GM06990 (cell line): ENCODE results near the gene GASK1B.

ENCODE experiments used
- DNase-seq: peaks from one replicate; pipeline ENCODE4 v3.0.0-alpha.2; 2011; ENCODE audit not compliant: insufficient read length; ENCODE audit errors: extremely low read depth
- H3K27me3 ChIP-seq: replicated peaks from 2 replicates; pipeline ENCODE4 v1.6.0; 2011; ENCODE audit warnings: low read length; ENCODE audit not compliant: control insufficient read depth, insufficient read depth
- H3K36me3 ChIP-seq: 2 replicates; pipeline ENCODE4 v1.5.1; 2011; ENCODE audit warnings: low read length; ENCODE audit not compliant: control insufficient read depth, insufficient read depth
- H3K4me3 ChIP-seq: replicated peaks from 2 replicates; pipeline ENCODE4 v1.5.1; 2011; ENCODE audit warnings: low read depth, mild to moderate bottlenecking, control low read depth, low read length
- CTCF ChIP-seq: IDR thresholded peaks from 2 replicates; pipeline ENCODE4 v1.5.1; 2011; ENCODE audit warnings: low read length, control low read depth, mild to moderate bottlenecking, inconsistent platforms; ENCODE audit not compliant: insufficient read depth, poor library complexity, severe bottlenecking

The GASK1B gene

DNA sequence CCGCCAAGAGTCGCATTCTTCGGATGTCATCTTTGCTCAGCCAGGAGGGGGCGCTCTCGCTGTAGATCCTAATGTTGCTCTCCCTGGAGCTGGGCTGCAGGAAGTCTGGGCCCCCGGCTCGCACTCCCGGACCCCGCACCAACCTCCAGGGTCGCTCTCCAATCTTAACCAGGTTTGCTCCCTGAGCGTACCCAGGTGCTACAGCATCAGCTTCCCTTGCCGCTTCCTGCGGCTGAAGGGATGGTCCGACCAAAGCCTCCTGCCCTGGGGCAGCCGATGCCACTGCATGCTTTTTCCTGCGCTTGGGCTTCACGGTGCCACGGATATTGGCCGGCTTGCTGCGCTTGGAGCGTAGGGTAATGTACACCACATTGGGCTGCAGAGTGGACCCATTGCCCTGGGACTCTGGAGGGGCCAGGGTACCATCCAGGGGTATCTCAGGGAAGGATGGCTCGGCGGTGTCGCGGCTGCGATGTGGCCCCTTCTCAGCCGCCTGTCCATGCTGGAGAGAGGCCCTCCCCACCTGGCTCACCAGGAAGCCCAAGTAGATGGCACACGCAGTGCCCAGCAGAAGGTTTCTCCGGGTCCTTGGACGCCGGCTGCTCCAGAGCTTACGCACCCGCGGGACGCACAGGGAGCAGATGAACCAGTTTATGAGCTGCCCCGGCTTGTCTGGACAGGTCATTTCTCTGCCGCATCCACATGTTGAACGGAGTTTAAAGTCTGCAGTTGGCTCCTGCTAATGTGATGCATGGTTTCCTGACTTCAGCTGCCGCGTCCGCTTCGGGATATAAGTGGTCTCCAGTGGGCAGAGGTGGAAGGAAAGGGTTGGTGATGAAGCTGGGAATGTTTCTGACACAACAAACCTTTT, 1.9 kb downstream of the GASK1B start:
- no peaks in the 10 kb centered on the region for H3K27me3 ChIP-seq
- H3K4me3 ChIP-seq = peak overlapping the region; percentile 20
- peak; percentile 11 for DNase-seq
- no peaks in the 10 kb centered on the region for H3K36me3 ChIP-seq
- TF ChIP-seq CTCF = peak; percentile 55

DNA sequence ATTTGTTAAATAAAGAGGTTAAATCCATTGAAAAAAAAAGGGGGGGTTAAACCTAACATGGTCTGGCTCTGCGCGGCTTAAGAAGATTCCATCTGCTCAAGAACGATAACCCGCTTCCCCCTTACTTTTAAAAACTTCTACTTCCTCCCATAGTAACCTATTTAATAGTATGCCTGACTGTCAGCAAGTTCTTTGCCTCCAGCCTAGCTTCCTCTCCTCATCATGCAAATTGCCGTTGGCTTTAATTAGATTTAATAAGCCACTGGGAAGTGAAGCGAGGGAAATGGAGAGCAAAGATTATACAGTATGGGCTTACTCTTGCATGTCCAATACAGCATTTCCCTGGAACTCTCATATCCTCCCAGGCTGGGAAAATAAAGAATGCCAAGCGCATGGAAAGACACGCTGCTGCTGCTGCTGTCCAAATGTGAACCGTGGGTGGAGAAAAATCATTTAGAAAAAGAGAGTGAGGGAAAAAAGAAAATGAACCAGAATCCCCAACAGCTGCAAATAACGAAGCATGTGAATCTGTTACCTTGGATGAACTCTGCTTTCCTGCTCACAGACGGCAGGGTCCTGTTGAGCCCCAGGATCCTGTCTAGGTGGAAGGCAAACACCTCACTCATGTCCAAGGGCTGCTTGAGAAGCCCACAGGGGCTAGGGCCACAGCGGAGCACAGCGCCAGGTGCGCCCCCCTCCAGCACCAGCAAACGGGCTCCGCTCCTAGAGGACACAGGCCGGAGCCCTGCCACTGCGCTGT, 2.7 kb downstream of the GASK1B start:
- Histone ChIP-seq H3K4me3 (0 out of 2 replicates have a peak overlapping the region, but pooled peaks have one; percentile 2), H3K36me3 (no peaks in the 10 kb centered on the region), H3K27me3 (no peaks in the 10 kb centered on the region)
- DNase-seq = no peak
- TF ChIP-seq CTCF = no peak

DNA sequence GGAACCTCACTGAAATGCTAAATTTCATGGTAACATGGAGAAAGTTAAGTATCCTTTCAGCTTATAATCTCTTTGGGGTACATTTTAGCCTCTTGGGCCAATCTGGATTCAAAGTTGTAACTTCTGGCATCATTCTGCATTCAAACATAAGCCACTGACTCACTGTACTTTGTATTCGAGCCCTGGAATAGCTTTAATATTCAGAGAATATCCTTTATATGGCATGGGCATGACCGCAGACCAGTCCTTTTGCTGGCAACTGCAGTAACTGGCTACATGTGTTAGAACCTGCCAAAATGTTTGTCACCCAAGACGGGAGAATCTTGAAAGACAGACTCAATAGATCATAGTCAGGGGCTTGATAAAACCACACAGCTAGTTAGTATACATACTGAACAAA, 3.3 kb downstream of the GASK1B start:
- no peaks in the 10 kb centered on the region for H3K36me3 ChIP-seq
- DNase-seq = no peak
- no peak for TF ChIP-seq CTCF
- no peaks in the 10 kb centered on the region for H3K27me3 ChIP-seq
- H3K4me3 ChIP-seq = no peak overlapping the region

- H3K4me3 ChIP-seq = no peak overlapping the region
- no peak for TF ChIP-seq CTCF
- H3K36me3 ChIP-seq = no peaks in the 10 kb centered on the region
- H3K27me3 ChIP-seq = no peaks in the 10 kb centered on the region
- DNase-seq = no peak
Measured at GRCh38 chr4:158168606-158169005, 4.2 kb downstream of the GASK1B start.

GRCh38 chr4:158166701-158167100, 6.1 kb downstream of the GASK1B start:
- TF ChIP-seq CTCF = no peak
- no peak overlapping the region for H3K4me3 ChIP-seq
- no peak for DNase-seq
- no peaks in the 10 kb centered on the region for H3K36me3 ChIP-seq
- H3K27me3 ChIP-seq = no peaks in the 10 kb centered on the region
